ENCODE measurements around the gene PKNOX2. TPM values are rescaled to one million over a fixed set of nuclear protein-coding genes. Genes with fewer than 3 reads are reported as not detected.

PKNOX2 gene
- total and polyA plus RNA-seq, 10 of the 15 experiments (the other 5 are each of a cell fraction or from before 2014, with no cell fraction given), result not detected

DNA sequence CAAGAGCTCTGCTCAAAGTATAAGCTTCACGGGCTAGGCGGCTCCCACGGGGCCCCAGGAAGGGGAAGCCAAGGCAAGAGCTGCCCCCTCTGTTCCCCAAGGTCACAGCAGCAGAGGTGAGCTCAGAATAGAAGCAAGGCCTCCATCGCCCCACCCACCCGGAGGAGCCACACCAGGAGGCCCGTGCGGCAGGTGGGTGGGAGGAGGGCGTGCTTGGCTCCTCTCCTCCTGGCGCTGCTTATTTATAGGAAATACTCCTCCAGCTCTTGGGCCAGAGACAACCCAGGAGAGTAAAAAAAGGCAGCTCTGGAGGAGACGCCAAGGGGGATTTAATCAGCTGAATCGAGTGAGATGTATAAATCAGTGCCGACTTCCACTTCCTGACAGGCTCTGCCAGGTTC lies 243.8 kb downstream of the PKNOX2 start:
- in situ Hi-C loops (cut with MboI), result no loop called here
- intact Hi-C loops (cut with micrococcal nuclease; ENCODE audit: unreplicated experiment), result loop anchor here (5.0 kb wide), 3 partner anchors 241 to 446 kb away; no protein-coding TSS in a partner anchor

More for the DNA sequence above, 243.8 kb downstream of the PKNOX2 start:
- Histone ChIP-seq H3K27me3 (replicated peaks in 1 of 2; ENCODE audit: control insufficient read depth in 2 of 2, insufficient read depth in 2 of 2, low read length in 1 of 2) (peaks cover 0 to 2% of the 10 kb centered on the region in 2 experiments; a peak in 3 of 4 replicates), H3K9ac (ENCODE audit: control insufficient read depth, insufficient read depth, low read length) (no peak overlapping the region), H3K4me1 (ENCODE audit: control insufficient read depth, insufficient read depth, low read length) (no peaks in the 10 kb centered on the region), H3K27ac (ENCODE audit: control insufficient read depth, insufficient read depth) (no peak overlapping the region), H3K79me2 (ENCODE audit: control insufficient read depth, insufficient read depth, low read length) (no peaks in the 10 kb centered on the region), H3K9me3 (replicated peaks; ENCODE audit: control insufficient read depth, insufficient read depth, low read length) (no peaks in the 10 kb centered on the region), H4K20me1 (ENCODE audit: control insufficient read depth, insufficient read depth) (no peaks in the 10 kb centered on the region), H2AFZ (ENCODE audit: control insufficient read depth, low read depth, low read length) (no peak overlapping the region), H3K36me3 (ENCODE audit: control insufficient read depth in 2 of 2, insufficient read depth in 2 of 2, low read length in 1 of 2) (no peaks in the 10 kb centered on the region), H3K4me2 (ENCODE audit: control insufficient read depth, insufficient read depth) (no peak overlapping the region), H3K4me3 (no peak overlapping the region)
- RAD21 ChIA-PET (ENCODE audit: unreplicated experiment), result interaction anchor here (1.4 kb wide), 1 partner anchor 56 kb away, joined by 4 read pairs; no protein-coding TSS in a partner anchor
- ATAC-seq (no peak), FAIRE-seq (no peak), DNase-seq (ENCODE audit: low read depth, low spot score) (no peak)
- 27% methylated on average over 12 of the region's 12 CpGs for whole genome bisulfite sequencing (ENCODE audit: insufficient coverage, insufficient replicate concordance, low lambda C conversion rate, missing lambda C conversion rate)
- CTCF ChIA-PET, result interaction anchor here (1.0 to 9.5 kb wide), 7 partner anchors 12 to 267 kb away, joined by 3 to 71 read pairs (median 7); no protein-coding TSS in a partner anchor
- no peak for TF ChIP-seq NFXL1 (IDR thresholded peaks at IDR 0.05; ENCODE audit: borderline replicate concordance)
- TF ChIP-seq, protein P1, sequence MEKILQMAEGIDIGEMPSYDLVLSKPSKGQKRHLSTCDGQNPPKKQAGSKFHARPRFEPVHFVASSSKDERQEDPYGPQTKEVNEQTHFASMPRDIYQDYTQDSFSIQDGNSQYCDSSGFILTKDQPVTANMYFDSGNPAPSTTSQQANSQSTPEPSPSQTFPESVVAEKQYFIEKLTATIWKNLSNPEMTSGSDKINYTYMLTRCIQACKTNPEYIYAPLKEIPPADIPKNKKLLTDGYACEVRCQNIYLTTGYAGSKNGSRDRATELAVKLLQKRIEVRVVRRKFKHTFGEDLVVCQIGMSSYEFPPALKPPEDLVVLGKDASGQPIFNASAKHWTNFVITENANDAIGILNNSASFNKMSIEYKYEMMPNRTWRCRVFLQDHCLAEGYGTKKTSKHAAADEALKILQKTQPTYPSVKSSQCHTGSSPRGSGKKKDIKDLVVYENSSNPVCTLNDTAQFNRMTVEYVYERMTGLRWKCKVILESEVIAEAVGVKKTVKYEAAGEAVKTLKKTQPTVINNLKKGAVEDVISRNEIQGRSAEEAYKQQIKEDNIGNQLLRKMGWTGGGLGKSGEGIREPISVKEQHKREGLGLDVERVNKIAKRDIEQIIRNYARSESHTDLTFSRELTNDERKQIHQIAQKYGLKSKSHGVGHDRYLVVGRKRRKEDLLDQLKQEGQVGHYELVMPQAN (conservative IDR thresholded peaks at IDR 0.05), result no peak
- no peak for TF ChIP-seq CBFB (IDR thresholded peaks at IDR 0.05; ENCODE audit: low read depth)
- no peak for TF ChIP-seq ZNF384 (IDR thresholded peaks at IDR 0.05; ENCODE audit: borderline replicate concordance, low read depth, low read length)
- SMC1A ChIA-PET (ENCODE audit: uncharacterized antibody, unreplicated experiment), result interaction anchor here (0.7 to 2.2 kb wide), 4 partner anchors 11 to 35 kb away, joined by 3 to 7 read pairs (median 4); no protein-coding TSS in a partner anchor
- POLR2A ChIA-PET, result interaction anchor here (0.5 to 1.1 kb wide), 3 partner anchors 160 to 899 kb away, joined by 3 to 5 read pairs (median 4); no protein-coding TSS in a partner anchor
- no TSS peak for BruUV-seq (replicated peaks)

Measured in GM12878 (cell line).